IMR-90 (cell line): Measurements from ENCODE around the gene REG1A. TPM values are rescaled to one million over a fixed set of nuclear protein-coding genes. Genes with fewer than 3 reads are reported as not detected.

Experiments used
- ATAC-seq: fragments of 200-7000 bp; cut with Tn5 transposase; 2 replicates; pipeline ENCODE4 v1.9.1; 2020; ENCODE audit warnings: low read depth, mild to moderate bottlenecking, moderate library complexity
- BruUV-seq: library from RNA; stranded (reverse); fragments of 400-500 nt; replicated peaks from 2 replicates; lab custom pipeline; 2021; lab: Mats Ljungman, UMichigan
- CTCF ChIA-PET: fragments of 300-600 bp; formaldehyde crosslinking; extraction: SDS; loops from one replicate; lab custom pipeline; 2021; ENCODE audit warnings: antibody characterized with exemption; lab: Yijun Ruan, JAX
- POLR2A ChIA-PET: fragments of 300-600 bp; sonication (Branson Sonifier 250); formaldehyde crosslinking; loops from one replicate; lab custom pipeline; 2022; ENCODE audit warnings: antibody characterized with exemption; ENCODE audit not compliant: unreplicated experiment; lab: Charles Lee
- DNase-seq: peaks from one replicate; pipeline ENCODE4 v3.0.0; 2013
- H2AFZ ChIP-seq: replicated peaks from 2 replicates; pipeline ENCODE3; 2013; ENCODE audit warnings: low read length, mild to moderate bottlenecking; ENCODE audit not compliant: poor library complexity
- H2AK5ac ChIP-seq: 2 replicates; pipeline ENCODE4 v1.6.1; 2013; ENCODE audit warnings: low read depth, low read length, inconsistent platforms
- H2AK9ac ChIP-seq: replicated peaks from 2 replicates; pipeline ENCODE3; 2013; ENCODE audit warnings: mild to moderate bottlenecking, low read depth, low read length, moderate library complexity; ENCODE audit not compliant: poor library complexity
- H2BK120ac ChIP-seq: 2 replicates; pipeline ENCODE4 v1.6.1; 2013; ENCODE audit warnings: low read depth, low read length, inconsistent platforms
- H2BK15ac ChIP-seq: 3 replicates; pipeline ENCODE4 v1.6.1; 2013; ENCODE audit warnings: low read depth, low read length, inconsistent platforms
- H2BK20ac ChIP-seq: 2 replicates; pipeline ENCODE4 v1.6.1; 2013; ENCODE audit warnings: low read depth, mild to moderate bottlenecking, inconsistent platforms, low read length, moderate library complexity
- H2BK5ac ChIP-seq: 2 replicates; pipeline ENCODE4 v1.6.1; 2013; ENCODE audit warnings: mild to moderate bottlenecking, low read depth, low read length, inconsistent platforms; ENCODE audit not compliant: poor library complexity, severe bottlenecking
- H3K14ac ChIP-seq: replicated peaks from 2 replicates; pipeline ENCODE4 v1.6.1; 2013; ENCODE audit warnings: low read depth, low read length, inconsistent platforms
- H3K18ac ChIP-seq: 2 replicates; pipeline ENCODE4 v1.6.1; 2013; ENCODE audit warnings: low read depth, low read length, control low read depth
- H3K23ac ChIP-seq: 2 replicates; pipeline ENCODE4 v1.6.1; 2013; ENCODE audit warnings: low read depth, low read length, inconsistent platforms
- H3K27ac ChIP-seq: 2 replicates; pipeline ENCODE4 v1.5.1; 2013; ENCODE audit warnings: mild to moderate bottlenecking, control low read depth, low read length; ENCODE audit not compliant: insufficient read depth
- H3K27me3 ChIP-seq: 2 replicates; pipeline ENCODE4 v1.6.1; 2013; ENCODE audit warnings: low read length; ENCODE audit not compliant: control insufficient read depth, insufficient read depth
- H3K36me3 ChIP-seq: 2 replicates; pipeline ENCODE4 v1.6.1; 2013; ENCODE audit warnings: low read length, mixed read lengths; ENCODE audit not compliant: control insufficient read depth, insufficient read depth
- H3K4ac ChIP-seq: 2 replicates; pipeline ENCODE4 v1.6.1; 2013; ENCODE audit warnings: low read depth, low read length, inconsistent platforms
- H3K4me1 ChIP-seq: 2 replicates; pipeline ENCODE4 v1.6.1; 2013; ENCODE audit warnings: low read length, mixed read lengths; ENCODE audit not compliant: control insufficient read depth, insufficient read depth
- H3K4me2 ChIP-seq: 2 replicates; pipeline ENCODE4 v1.6.1; 2013; ENCODE audit warnings: low read depth, mild to moderate bottlenecking, control low read depth, low read length, moderate library complexity
- H3K4me3 ChIP-seq: 2 replicates; pipeline ENCODE4 v1.5.1; 2013; ENCODE audit warnings: low read depth, mild to moderate bottlenecking, control low read depth, low read length, moderate library complexity; ENCODE audit not compliant: insufficient read depth
- H3K56ac ChIP-seq: 2 replicates; pipeline ENCODE4 v1.6.1; 2013; ENCODE audit warnings: low read length, inconsistent platforms; ENCODE audit not compliant: insufficient read depth; ENCODE audit errors: extremely low read depth
- H3K79me1 ChIP-seq, 2 experiments: 2 replicates each; pipeline ENCODE4 v1.6.1; 2013; ENCODE audit warnings: low read length in 2 of 2, inconsistent platforms in 1 of 2, low read depth in 1 of 2
- H3K9ac ChIP-seq: 2 replicates; pipeline ENCODE4 v1.6.1; 2013; ENCODE audit warnings: low read depth, low read length, control low read depth
- H3K9me1 ChIP-seq: 2 replicates; pipeline ENCODE4 v1.6.1; 2013; ENCODE audit warnings: low read length, inconsistent platforms; ENCODE audit not compliant: insufficient read depth
- H3K9me3 ChIP-seq: 2 replicates; pipeline ENCODE4 v1.6.1; 2013; ENCODE audit warnings: low read length; ENCODE audit not compliant: control insufficient read depth, insufficient read depth
- H4K20me1 ChIP-seq: 2 replicates; pipeline ENCODE4 v1.6.1; 2013; ENCODE audit warnings: low read length, inconsistent platforms; ENCODE audit not compliant: insufficient read depth
- H4K5ac ChIP-seq: 2 replicates; pipeline ENCODE4 v1.6.1; 2013; ENCODE audit warnings: mild to moderate bottlenecking, low read depth, low read length, control low read depth
- H4K8ac ChIP-seq, 2 experiments: 2 replicates each; pipeline ENCODE4 v1.6.1; 2013; ENCODE audit warnings: low read depth in 2 of 2, low read length in 2 of 2, control low read depth in 1 of 2, inconsistent platforms in 1 of 2
- H4K91ac ChIP-seq: 2 replicates; pipeline ENCODE4 v1.6.1; 2013; ENCODE audit warnings: low read depth, low read length, inconsistent platforms; ENCODE audit not compliant: insufficient read depth
- BHLHE40 ChIP-seq: fragments of 150-350 bp; IDR thresholded peaks from 2 replicates; pipeline ENCODE4 v1.6.1; 2016; ENCODE audit warnings: mild to moderate bottlenecking, low read depth, low read length
- CEBPB ChIP-seq: IDR thresholded peaks from 2 replicates; pipeline ENCODE4 v1.6.1; 2012; ENCODE audit warnings: low read depth, low read length, improper control_type of control experiment
- CHD1 ChIP-seq: IDR thresholded peaks from 2 replicates; pipeline ENCODE4 v1.6.1; 2012; ENCODE audit warnings: low read depth, low read length, improper control_type of control experiment
- FOS ChIP-seq: fragments of 150-350 bp; IDR thresholded peaks from 2 replicates; pipeline ENCODE4 v1.6.1; 2016; ENCODE audit warnings: low read depth, low read length
- MAFK ChIP-seq: IDR thresholded peaks from 2 replicates; pipeline ENCODE4 v1.6.1; 2012; ENCODE audit warnings: low read depth, low read length, improper control_type of control experiment
- MXI1 ChIP-seq: IDR thresholded peaks from 2 replicates; pipeline ENCODE4 v1.6.1; 2012; ENCODE audit warnings: low read depth, mild to moderate bottlenecking, low read length, moderate library complexity, borderline replicate concordance
- NFE2L2 ChIP-seq: fragments of 150-350 bp; IDR thresholded peaks from 2 replicates; pipeline ENCODE4 v1.6.1; 2016; ENCODE audit warnings: low read depth, mild to moderate bottlenecking, low read length
- RAD21 ChIP-seq: IDR thresholded peaks from 2 replicates; pipeline ENCODE4 v1.6.1; 2012; ENCODE audit warnings: low read length, improper control_type of control experiment
- RCOR1 ChIP-seq: IDR thresholded peaks from 2 replicates; pipeline ENCODE4 v1.6.1; 2012; ENCODE audit warnings: mild to moderate bottlenecking, low read length, improper control_type of control experiment; ENCODE audit not compliant: insufficient replicate concordance
- RFX5 ChIP-seq: IDR thresholded peaks from 2 replicates; pipeline ENCODE4 v1.8.0; 2012; ENCODE audit warnings: low read depth, mild to moderate bottlenecking, low read length, moderate library complexity
- WGBS, 2 experiments: methylation state at CpG; one replicate each; pipeline versions ENCODE4 v1.1.5 to v1.1.7; 2013; ENCODE audit warnings: missing lambda C conversion rate in 2 of 2; ENCODE audit not compliant: insufficient read length in 1 of 2; ENCODE audit errors: extremely low coverage in 2 of 2; 5-methylcytosine and 5-hydroxymethylcytosine counted together
- dilution Hi-C: fragments of 300-500 bp; cut with HindIII; formaldehyde crosslinking; loops from one replicate; pipeline ENCODE4 v1.14.3; 2018; ENCODE audit warnings: low sequenced_read_pairs; ENCODE audit not compliant: unreplicated experiment
- in situ Hi-C: fragments of 300-500 bp; cut with MboI; formaldehyde crosslinking; loops from 3 replicates; pipeline ENCODE4 v1.14.3; 2019; ENCODE audit warnings: low sequenced_read_pairs, inconsistent platforms, mixed read lengths
- intact Hi-C: fragments of 100-400 bp; cut with micrococcal nuclease; formaldehyde crosslinking; loops from 2 replicates; pipeline ENCODE4 v1.10.0; 2022
- polyA plus RNA-seq, 3 experiments: library from polyadenylated mRNA; depleted of rRNA; stranded (reverse); fragments of >200 nt; gene quantifications; 2 replicates each; pipeline ENCODE4 v1.2.3, GENCODE V29; 2012; ENCODE audit warnings: low replicate concordance in 1 of 3
- total RNA-seq: library from RNA; depleted of rRNA; stranded (reverse); fragments of >200 nt; gene quantifications from 2 replicates; pipeline ENCODE4 v1.2.3, GENCODE V29; 2012
- TF ChIP-seq, protein P1 (sequence below): fragments of 150-350 bp; IDR thresholded peaks from 2 replicates; pipeline ENCODE4 v1.6.1; 2017; ENCODE audit warnings: mild to moderate bottlenecking, antibody characterized with exemption, low read length, low read depth
- TF ChIP-seq, protein P2 (sequence below): conservative IDR thresholded peaks from 2 replicates; pipeline ENCODE4 v1.5.1; 2012; ENCODE audit warnings: mild to moderate bottlenecking, low read depth, low read length, improper control_type of control experiment
- TF ChIP-seq, protein P3 (sequence below): fragments of 150-350 bp; IDR thresholded peaks from 2 replicates; pipeline ENCODE4 v1.6.1; 2016; ENCODE audit warnings: low read depth, mild to moderate bottlenecking, low read length, moderate library complexity, borderline replicate concordance

REG1A gene
- total and polyA plus RNA-seq, 2 of the 4 experiments (the other 2 are of a cell fraction): not detected

DNA sequence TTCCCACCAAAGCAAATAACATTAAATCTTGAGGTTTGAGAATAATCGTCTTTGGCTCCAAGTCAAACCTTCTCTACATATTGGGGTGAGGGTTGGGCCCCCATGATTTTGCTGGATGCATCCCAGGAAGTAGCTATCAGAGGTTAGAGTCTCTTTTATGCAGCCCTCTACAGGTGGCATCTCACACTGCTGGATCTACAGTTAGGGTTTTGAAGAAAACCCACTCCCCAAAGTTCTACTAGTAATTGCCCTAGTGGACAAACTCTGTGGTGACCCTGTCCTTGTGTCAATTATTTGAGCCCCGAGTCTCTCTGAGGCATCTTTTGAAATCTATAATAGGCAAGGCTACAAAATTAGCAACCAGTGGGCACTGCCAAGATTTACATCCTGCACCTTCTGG is 15.0 kb upstream of the REG1A start:
- DNase-seq (no peak), ATAC-seq (no peak)
- Histone ChIP-seq H2AK5ac (no peak overlapping the region), H3K79me1 (no peaks in the 10 kb centered on the region), H3K4me3 (no peak overlapping the region), H2BK120ac (no peak overlapping the region), H3K9me3 (peaks cover 5% of the 10 kb centered on the region), H3K27me3 (no peaks in the 10 kb centered on the region), H3K56ac (no peak overlapping the region), H3K14ac (no peak overlapping the region), H4K8ac (no peak overlapping the region), H3K18ac (no peak overlapping the region), H2AK9ac (no peak overlapping the region), H2AFZ (no peak overlapping the region), H4K5ac (no peak overlapping the region), H3K23ac (no peak overlapping the region), H4K20me1 (no peaks in the 10 kb centered on the region), H3K9ac (no peak overlapping the region), H2BK5ac (no peak overlapping the region), H3K4ac (no peak overlapping the region), H3K9me1 (no peaks in the 10 kb centered on the region), H3K4me2 (no peak overlapping the region), H3K4me1 (no peaks in the 10 kb centered on the region), H3K36me3 (no peaks in the 10 kb centered on the region), H2BK20ac (no peak overlapping the region), H3K27ac (no peak overlapping the region), H4K91ac (no peak overlapping the region), H2BK15ac (no peak overlapping the region)
- WGBS, 2 experiments: no CpG with 5 or more reads among the region's 2 CpGs
- TF ChIP-seq RAD21 (no peak), CHD1 (no peak), FOS (no peak), CEBPB (no peak), RFX5 (no peak), MAFK (no peak), RCOR1 (no peak), MXI1 (no peak), BHLHE40 (no peak), NFE2L2 (no peak)
- TF ChIP-seq, protein P1, sequence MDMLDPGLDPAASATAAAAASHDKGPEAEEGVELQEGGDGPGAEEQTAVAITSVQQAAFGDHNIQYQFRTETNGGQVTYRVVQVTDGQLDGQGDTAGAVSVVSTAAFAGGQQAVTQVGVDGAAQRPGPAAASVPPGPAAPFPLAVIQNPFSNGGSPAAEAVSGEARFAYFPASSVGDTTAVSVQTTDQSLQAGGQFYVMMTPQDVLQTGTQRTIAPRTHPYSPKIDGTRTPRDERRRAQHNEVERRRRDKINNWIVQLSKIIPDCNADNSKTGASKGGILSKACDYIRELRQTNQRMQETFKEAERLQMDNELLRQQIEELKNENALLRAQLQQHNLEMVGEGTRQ: no peak
- TF ChIP-seq, protein P2, sequence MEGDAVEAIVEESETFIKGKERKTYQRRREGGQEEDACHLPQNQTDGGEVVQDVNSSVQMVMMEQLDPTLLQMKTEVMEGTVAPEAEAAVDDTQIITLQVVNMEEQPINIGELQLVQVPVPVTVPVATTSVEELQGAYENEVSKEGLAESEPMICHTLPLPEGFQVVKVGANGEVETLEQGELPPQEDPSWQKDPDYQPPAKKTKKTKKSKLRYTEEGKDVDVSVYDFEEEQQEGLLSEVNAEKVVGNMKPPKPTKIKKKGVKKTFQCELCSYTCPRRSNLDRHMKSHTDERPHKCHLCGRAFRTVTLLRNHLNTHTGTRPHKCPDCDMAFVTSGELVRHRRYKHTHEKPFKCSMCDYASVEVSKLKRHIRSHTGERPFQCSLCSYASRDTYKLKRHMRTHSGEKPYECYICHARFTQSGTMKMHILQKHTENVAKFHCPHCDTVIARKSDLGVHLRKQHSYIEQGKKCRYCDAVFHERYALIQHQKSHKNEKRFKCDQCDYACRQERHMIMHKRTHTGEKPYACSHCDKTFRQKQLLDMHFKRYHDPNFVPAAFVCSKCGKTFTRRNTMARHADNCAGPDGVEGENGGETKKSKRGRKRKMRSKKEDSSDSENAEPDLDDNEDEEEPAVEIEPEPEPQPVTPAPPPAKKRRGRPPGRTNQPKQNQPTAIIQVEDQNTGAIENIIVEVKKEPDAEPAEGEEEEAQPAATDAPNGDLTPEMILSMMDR: no peak
- TF ChIP-seq, protein P3, sequence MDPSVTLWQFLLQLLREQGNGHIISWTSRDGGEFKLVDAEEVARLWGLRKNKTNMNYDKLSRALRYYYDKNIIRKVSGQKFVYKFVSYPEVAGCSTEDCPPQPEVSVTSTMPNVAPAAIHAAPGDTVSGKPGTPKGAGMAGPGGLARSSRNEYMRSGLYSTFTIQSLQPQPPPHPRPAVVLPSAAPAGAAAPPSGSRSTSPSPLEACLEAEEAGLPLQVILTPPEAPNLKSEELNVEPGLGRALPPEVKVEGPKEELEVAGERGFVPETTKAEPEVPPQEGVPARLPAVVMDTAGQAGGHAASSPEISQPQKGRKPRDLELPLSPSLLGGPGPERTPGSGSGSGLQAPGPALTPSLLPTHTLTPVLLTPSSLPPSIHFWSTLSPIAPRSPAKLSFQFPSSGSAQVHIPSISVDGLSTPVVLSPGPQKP: no peak
- dilution Hi-C loops (no loop called here), in situ Hi-C loops (no loop called here), intact Hi-C loops (no loop called here)
- CTCF ChIA-PET: no interaction called here
- POLR2A ChIA-PET: no interaction called here
- BruUV-seq: no TSS peak
